HG03442 (cell line): ENCODE data around the gene CABLES2.

Experiments
- ATAC-seq: cut with Tn5 transposase; IDR thresholded peaks from one replicate; pipeline ENCODE4 v1.9.1; 2021; ENCODE audit warnings: mild to moderate bottlenecking, moderate library complexity; ENCODE audit not compliant: unreplicated experiment

Gene CABLES2

DNA sequence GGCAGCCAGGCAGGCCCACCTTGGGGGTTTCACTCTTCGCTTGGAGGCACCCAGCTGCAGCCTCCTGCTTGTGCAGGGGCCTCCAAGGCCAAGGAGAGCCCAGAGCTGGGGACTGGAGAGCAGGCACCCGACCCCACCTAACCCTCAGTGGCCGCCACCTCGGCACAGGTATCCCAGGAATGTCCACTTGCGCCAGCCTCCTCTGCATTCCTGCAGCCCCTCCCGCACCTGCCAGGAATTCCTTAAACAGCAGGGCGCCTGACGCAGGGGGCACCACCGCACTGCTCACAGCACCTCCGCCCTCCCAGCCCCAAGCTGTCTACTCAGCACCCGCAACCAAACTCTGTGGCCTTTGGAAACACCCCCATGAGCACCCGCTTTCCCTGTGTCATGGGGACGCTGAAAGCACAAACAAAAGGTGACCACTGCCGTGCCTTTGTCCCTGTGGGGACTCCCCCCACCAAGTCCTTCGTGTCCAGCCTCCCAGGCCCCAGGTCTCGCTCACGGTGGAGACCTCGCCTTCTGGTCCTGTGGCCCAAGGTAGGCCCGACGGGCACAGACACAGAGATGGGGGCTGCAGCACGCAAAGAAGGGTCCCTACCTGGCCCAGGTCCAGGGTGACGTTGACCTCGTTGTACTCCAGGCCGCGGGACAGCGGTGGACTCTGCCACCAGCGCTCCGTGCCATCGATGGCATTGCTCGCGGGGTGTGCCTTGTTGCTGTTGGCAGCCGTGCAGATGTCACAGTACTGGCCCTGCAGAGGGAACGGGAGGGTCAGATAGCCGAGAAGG is 45.1 kb downstream of the CABLES2 start:
- no peak for ATAC-seq

DNA sequence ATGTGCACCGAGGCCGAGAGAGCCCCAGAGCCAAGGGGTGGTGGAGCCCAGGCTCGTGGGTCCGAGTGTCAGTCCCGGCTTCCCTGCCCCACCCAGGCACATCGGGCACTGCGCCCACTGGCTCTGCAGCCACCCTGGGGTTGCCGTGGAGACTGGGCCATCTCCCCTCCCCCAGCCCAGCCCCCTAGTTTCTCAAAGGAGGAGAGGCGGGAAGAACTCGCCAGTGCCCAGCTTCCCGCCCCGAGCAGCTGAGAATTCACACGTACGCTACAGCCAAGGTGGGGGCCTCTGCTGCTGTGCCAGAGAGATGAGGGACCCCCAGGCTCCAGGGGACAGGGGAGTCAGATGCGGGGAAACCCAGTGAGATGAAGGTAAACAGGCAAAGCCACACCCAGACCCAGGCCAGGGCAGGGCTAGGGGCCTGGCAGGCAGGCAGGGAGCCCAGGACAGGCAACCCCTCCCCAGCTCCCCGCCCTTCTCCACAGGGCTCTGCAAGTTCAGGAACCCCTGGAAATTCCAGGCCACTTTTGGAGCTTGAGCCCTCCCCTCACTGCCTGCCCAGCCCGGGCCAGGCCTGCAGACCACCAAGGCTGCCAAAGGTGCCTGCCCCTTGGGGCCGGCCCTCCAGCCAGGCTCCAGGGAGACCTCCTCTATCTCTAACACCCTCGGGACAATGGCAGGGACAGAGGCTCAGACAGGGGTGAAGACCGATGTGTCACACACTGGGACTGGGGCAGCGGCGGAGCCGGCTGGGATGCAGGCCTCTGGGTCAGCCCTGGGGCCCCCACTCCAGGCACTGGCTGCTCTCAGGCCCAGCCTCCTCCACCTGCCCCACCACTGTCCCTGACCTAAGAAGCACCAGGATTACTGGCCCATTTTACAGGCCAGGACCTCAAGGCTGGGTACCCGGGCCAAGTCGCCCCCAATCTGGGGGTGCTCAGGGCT is 46.0 kb downstream of the CABLES2 start:
- no peak for ATAC-seq

DNA sequence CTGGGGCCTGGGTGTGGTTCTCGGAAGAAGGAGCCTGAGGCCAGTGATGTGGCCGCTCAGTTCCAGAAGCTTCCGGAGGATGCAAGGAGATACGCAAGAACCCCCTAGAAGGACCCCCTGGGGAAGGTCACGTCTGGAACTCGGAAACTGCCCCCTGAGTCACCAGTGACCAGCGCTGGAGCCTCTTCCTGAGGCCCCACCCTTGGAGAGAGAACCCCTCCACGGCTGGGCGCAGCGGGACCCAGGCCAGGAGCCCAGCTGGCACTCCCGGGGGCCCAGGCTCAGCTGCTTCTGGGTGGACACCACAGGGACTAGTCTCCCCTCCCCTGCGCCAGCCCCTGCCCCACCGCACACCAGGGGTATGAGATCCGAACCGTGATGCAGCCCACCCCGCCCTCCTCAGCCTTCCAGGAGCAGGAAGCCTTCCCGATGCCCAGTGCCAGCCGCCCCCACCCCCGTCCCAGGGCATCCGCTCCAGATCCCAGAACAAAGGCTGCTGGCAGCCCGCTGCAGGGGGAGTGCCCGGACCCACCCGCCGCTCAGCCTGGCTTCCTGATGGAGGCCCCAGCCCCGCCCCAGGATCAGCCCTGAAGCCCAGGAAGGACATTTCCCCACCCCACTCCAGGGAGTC is 47.5 kb downstream of the CABLES2 start:
- no peak for ATAC-seq

DNA sequence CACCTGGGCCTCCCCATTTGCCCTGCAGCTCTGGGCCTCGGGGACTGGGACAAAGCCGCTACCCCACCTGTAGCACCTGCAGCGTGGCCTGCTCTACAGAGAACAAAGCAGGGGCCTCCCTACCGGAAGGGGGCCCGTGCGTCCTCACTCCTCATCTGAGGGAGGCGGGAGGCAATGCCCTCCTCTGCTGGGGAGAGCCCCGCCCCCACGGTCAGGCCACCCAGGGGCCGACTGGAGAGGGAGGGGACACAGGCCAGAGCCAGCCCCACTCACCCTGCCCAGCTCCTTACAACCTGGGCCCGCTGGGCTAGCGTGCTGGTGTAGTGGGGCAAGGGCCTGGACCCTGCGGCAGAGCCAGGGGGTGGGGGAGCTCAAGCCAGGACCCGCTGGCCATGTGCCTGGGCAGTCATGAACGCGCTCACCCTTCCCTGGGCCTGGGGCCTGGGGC is 48.0 kb downstream of the CABLES2 start:
- ATAC-seq = no peak

DNA sequence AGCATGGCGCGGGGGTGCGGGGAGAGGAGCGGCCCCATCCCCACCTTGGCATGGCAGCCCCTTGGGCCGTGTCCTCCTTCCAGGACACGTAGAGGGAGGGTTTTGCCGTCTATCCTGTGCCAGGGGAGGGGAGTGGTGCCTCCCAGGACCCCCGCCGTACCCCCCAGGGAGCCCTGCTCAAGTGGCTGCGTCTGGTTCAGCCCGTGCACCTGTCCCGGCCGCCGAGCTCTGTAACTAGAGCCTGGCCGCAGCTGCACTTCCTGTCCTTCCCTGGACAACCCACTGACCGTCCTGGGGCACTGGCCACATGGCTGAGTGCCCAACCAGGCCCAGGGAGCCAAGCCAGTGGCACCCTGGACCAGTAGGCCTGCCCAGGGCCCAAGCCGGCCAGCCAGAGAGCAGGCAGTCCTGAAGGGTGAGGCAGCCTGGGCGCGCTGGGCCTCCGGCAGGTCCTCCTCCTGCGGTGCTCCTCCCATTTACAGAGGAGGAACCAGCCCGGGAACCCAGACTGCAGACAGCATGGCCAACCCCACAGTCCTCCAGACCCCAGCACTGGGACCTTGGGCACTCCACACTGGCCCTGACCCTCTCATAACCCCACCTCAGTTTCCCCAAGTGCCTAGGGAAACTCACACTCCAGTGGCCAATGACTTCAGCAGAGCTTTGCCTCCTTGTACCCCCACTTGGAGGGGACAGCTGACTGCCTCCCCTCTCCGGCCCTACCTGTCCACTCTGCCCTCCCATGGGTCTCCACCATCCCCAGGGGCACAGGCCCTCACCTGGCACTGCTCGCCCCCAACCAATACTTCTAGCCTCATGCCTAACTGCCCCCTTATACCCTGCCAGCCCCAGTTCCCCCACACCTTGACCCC is 48.7 kb downstream of the CABLES2 start:
- no peak for ATAC-seq

DNA sequence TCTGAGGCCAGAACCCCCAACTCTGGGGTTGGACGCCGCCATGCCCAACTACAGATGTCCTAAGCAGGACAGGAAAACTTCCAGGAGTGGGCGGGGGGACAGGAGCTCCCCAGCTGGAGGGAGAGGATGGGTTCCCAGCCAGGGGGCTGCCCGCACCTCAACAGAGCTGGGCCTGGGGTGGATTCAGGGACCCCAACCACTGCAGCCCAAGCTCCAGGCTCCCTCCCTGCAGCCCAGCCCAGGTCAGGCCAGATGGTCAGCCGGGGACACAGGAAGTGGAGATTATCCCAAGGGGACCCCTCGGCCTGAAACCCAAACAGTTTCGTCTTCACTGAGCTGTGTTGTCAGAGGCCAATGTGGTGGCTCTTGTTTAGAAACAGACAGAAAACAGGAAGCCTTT is 49.4 kb downstream of the CABLES2 start:
- no peak for ATAC-seq

DNA sequence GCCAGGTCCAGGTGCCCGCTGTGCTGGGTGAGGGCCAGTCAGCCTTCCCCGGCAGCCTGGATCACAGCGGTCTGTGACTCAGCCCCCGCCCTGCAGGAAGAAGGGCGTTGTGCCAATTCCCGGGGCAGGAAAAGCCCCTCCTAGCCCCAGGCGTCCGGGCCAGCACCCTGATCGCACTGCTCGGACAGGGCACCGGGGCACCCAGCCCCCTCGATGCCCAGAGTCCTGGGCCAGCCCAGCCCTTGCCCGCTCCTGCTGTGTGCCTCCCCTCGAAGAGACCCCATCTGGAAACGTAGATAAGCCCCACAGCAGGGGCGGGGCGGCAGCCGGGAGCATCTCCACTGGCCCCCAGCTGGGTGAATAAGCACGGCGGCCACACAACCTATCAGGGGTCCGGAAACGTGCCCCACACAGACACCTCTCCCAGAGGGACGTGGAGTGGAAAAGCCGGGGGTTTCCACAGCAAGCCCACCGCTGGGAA is 49.9 kb downstream of the CABLES2 start:
- no peak for ATAC-seq

DNA sequence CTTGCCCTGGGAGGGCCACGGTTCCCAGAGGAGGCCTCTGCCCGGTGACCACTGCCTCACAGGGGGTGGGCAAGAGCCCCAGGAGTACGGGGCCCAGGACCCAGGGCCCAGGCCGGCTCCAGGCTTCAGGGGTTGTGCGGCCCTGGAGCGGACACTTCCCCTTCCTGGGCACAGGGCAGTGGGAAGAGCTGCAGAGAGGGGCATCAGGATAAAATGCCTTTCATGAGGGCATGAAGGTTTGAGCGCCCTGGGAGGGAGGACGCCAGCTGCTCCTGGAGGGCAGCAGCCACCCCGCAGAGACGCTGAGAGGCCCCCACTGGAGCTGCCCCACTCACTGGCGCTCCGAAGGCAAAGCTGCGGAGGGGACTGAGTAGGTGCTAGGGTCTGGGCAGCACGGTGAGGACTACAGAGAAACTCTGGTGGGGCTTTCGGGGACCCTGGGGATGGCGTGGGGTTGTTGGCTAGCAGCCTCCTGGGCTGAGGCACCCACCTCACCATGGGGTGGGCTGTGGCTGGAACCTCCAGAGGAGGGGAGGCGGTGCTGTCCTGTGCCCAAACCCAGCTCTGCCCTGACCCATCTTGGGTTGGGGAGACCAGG is 50.4 kb downstream of the CABLES2 start:
- no peak for ATAC-seq

DNA sequence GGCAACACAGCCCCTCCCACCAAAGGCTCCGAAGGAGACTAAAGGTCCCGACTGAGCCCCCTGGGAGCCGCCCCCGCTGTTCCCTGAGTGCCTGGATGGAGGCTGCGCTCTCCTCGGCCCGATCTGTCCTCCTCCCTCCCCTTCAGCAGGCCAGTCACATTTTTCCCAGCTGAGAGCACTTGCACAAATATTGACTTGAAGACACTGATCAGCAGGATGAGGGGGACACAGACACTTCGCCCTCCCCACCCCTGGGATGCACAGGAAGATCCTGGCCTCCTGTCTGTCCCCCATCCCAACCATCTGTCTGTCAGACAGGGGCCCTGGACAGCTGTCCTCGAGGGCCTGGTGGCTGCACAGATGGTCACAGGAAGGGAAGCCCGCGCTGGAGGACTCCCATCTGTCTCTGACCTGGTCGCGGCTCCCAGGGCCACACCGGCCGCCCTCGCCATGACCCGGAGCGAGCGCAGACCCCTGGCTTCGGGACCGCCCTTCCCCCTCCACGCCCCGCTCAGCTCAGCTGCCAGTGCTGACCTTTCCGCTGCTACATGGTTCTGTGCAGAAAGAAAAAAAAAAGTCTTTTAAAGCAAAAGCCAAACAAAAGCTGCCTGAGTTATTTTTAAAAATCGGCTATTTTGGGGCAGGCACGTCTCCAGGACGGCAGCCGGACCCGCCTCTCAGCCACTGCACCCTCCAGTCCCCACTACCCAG is 51.1 kb downstream of the CABLES2 start:
- no peak for ATAC-seq

DNA sequence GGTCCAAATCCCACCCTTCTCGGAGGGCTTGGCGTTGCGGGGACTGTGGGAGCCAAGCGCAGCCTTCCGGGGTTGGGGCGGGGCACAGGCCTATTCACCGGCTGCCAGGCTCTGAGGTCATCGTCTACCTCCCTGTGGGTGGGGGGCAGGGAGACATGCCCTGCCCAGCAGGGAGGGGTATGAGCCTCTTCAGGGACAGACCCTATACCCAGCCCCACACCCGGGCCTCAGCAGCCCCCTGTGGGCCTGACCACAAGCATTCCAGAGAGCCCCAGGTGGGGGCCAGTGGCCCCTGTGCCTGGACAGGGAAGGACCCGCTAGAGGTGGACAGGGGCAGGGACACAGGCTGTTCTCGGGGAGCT is 51.6 kb downstream of the CABLES2 start:
- no peak for ATAC-seq

DNA sequence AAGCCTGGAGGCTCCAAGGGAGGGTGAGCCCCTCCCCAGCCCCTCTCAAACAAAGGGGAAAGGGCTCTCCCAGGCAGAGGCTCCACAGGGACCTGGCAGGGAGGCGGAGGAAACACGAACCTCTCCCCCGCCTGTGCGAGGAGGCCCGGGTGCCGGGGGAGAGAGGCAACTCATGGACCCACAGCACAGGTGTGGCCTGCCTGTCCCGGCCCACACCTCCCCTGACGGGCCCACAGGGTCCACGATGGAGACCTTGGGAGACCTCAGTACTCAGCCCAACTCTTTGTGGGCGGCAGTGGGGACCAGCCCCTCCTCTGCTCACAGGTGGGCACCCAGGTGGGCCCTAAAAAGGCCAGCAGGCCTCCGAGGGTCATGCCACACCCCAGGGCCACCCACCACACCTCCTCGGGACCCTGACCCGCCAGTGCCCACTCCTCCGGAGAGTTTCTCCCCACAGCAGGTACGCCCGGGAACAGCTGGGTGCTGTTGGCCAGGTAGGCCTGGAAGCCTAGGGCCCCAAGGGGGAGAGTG is 52.2 kb downstream of the CABLES2 start:
- no peak for ATAC-seq

DNA sequence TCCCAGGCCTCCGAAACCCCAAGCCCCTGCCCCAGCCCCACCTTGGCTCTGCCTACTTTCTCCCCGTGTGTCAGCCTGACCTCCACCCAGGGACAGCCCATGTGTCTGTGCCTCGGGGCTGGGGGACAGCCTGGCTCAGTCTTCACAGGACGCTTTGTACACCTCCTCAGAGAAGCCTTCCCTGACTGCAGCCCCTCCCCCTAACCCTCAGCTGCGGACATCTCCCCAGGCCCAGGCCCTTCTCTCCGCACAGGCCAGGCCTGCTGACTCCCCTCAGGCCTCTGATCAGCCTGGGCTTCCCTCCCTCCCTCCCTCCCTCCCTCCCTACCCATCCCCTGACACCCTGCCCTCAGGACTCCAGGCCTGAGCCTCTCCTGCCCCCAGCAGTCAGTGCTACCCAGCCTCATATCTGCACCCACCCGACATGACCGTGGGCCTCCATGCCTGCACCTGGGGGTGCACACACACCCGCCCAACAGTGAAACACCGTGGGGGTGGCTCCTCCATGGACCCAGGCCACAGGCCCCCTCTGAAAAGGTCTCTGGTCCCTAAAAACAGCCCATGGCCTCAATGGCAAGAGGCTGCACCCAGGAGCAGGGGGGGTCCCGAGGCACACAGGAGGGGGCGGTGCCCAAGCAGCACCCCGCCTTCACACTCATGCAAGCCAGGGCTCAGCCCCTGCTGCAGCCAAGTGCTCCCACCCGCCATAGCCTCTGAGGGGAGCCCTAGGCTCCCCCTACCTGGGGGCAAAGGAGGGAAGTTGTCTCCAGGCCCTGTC is 52.9 kb downstream of the CABLES2 start:
- ATAC-seq = no peak

DNA sequence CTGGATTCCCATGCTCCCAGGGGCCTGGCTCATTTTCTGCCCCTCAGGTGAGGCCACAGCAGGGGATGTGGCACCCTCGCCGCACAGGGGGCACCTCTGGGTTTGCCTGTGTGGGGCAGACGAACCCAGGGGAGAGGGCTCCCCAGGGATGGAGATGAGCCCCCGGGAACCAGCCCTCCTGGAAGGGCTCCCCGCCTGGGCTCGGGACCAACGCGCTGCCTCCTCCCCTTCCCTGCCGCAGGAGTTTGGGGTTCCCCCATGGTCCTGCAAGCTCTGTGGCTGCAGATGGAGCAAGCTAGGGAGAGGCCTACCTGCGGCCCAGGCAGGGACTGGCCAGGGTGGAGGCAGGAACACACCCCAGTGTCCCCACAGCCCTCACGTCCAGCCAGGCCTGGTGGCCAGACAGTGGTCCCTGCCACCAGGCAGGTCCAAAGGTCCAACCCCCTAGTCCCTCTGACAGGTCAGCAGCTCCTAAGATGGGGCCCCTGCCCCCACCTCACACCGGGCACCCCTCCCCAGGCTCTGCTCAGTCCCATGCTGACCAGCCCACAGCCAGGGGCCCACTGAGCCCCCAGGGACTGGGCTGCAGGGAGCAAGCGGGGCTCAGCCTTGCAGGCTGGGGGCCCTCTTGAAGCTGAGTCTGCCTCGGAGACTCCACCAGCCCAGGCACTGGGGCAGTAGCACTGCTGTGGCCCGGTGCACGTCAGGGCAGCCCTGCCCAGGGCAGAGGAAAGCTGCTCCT is 53.6 kb downstream of the CABLES2 start:
- ATAC-seq = no peak

DNA sequence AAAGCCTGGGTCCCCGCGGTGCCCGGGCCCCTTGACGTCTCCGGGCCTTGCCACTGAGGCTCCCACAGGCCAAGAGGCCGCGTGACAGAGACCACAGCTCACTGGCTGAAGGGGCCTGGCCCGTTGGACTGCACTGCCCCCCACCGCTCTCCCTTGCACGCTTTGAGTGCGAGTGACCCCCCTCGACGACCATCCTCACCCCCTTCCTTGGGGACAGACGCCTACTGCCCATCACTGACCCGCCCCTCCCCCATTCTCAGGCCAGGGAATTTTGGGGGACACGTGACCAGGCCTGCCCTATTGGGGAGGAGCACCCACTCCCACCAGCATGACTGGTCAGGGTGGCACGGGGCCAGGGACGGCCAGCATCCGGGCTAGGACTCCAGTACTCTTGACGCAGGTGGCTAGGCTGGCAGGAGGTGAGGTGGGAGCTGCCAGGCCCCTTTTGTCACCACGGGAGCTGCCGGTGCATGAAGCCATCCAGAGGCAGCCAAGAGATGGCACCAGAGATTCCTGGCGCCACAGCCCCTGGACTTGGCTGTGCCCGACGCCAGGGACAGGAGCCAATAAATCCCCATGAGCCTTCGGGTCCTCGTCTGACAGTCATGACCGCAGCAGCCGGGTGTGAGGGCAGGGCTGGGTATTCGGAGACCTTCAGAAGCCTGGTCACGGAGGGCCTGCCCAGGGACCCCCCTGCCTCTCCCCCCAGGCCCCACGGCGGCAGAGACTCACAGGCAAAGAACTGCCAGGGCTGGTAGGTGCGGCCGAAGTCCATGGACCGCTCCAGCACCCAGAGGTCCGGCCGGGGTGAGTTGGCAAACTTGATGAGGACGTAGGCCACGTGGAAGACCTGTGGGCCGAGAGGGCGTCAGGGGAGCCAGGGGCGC is 54.4 kb downstream of the CABLES2 start:
- no peak for ATAC-seq

DNA sequence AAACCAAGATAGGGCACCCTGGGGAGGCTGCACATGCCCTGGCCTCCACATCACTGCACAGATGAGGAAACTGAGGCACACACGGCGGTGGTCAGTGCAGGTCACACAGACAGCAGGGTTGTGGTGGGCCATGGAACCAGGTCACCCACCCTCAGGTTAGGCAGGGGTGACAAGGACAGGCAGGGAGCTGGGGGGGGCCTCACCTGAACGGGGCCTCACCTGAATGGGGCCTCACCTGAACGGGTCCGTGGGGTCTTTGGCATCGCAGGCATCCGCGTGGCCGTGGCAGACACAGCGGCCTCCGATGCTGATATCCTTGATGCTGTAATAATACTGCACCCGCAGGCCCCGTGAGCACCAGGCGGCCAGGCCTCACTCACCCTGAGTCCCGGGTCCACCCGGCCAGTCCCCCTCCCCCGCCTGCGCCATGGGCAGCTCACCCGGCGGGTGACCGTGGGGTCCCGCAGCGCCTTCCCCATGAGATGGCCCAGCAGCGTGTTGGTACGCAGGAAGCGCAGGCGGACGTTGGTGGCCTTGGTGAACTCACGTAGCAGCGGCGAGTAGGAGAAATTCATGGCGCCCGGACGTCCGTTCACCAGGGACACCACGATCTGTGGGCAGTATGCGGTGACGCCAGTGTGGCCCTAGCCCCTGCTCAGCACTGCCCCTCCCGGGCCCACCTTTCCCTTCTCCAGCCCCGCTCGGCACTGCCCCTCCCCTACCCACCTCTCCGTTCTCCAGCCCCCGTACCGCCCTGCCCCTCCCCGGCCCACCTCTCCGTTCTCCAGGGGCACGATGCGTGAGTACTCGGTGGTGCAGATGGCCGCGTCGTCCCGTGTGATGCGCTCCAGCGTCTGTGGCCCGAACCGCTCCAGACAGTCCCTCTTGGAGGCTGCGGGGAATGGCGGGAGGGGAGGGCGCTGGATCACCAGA is 55.4 kb downstream of the CABLES2 start:
- ATAC-seq = no peak
